CD4-positive, alpha-beta T cell treated with Interleukin-6 for 4 hours (primary cell): ENCODE measurements around the gene ERG.

Experiments
- DNase-seq: peaks from one replicate; pipeline ENCODE4 v3.0.0-alpha.2; 2020; ENCODE audit warnings: mixed read lengths

The ERG gene

DNA sequence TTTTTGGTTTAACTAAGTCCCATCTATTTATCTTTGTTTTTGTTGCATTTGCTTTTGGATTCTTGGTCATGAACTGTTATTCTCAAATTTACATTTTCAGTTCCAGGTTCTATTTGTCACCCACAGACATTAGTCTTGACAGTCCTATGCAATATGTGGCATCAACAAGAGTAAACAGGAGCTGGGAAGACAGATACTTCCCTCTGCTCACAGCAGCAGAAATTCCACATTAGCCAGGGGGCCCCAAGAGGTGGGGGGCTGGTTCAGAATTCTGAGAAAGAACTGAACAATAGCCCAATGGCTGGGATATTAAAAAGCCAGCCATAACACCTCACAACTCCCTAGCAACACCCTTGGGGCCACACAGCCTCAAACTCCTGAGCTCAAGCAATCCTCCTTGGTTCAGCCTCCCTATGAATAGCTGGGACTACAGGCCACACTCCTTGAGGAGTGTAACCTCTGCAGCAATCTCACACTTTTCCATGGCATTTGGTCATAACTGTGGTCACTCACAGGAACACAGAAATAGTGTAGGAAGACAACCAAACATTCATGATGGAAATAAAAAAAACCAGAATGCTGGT lies 67.8 kb downstream of the ERG start:
- DNase-seq: no peak

DNA sequence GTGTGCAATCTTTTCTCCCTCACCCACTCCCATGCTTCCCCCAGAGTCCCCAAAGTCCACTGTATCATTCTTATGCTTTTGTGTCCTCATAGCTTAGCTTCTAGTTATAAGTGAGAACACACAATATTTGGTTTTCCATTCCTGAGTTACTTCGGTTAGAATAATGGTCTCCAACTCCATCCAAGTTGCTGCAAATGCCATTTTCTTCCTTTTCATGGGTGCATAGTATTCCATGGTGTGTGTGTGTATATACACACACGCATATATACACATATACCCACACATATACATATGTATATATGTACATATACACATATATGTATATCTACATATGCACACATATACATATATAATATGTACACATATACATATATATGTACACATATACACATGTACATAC lies 69.3 kb downstream of the ERG start:
- no peak for DNase-seq

DNA sequence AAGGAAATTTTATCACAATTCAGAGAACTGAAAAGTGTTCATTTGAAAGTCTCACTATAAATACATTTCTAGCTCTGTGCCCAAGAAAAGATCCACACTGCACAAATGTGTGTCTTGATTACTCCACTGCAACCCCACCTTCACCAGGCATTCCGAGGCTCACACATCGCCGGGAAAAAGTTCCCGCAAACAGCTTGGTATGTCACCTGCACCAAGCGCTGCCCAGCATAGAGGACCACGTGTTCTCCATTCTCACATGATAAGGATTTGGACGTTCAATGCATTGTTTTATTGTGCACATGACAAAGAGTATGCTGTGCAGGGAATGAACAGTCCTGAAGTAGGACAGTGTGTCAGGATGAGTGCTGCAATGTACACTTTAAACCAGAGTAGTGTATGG lies 70.1 kb downstream of the ERG start:
- DNase-seq: no peak

DNA sequence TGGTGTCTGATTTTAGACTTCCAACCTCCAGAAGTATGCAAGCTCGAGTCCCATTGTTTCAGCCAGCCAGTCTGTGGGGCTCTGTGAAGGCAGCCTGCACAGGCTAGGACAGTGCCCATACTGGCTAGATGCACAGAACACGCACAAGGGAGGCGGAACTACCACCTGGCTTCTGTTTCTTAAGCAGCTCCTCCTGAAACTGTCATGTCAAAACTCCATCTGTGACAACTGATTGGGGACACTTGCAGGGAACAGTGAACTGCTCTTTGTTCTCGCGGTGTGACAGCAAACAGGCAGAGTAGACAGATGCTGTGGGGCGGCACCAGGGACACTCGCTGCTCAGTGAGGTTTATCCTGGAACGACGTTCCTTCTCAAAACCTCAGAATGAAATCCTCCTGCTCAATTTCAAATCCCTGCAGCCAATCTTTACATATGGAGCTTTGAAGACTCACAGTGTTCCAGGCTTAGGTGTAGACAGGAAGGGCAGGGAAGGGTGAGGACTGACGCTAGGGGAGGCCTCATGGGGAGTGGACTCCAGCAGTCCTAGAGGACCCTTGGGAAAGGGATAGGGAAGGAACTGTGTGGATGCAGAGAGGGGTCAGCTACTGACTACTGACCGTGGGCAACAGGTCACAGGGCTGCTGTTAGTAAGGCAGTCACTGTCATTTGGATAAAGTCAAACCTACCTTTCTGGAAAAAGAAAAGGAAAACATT lies 73.8 kb downstream of the ERG start:
- DNase-seq: no peak

DNA sequence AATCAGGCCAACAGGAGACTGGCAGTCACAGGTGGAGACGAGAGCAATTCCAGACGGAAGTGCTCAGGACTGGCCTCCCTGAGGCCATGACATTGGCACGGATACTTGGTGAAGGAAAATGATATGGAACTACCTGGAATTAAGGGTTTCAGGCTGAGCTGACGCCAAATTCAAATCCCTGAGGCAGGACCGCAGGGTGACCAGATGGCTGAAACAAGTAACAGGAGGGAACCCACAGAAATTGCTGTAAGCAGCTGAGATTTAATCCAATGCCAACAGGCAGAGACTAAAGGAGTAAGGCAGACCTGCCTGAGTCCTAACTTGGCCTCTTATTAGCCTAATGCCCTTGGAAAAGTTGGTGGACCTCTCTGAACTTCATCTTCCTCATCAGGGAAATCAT lies 76.2 kb downstream of the ERG start:
- no peak for DNase-seq

DNA sequence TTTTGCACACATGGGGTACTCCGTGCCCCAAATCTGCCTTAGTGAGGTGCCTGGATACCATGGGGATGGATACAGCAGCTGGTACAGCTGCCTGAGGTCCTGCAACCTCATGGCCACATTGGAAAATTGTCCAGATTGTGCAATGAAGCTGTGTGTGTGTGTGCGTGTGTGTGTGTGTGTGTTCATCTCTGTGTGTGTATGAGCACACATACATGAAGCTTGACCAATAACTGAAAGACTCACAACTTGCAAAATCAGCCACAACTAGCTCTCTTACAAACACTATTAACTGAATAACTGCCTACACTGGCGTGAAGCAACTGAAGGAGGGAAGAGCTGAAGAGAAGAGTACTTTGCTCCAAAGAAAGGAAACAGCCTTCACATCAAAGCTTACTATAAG lies 78.1 kb downstream of the ERG start:
- no peak for DNase-seq

DNA sequence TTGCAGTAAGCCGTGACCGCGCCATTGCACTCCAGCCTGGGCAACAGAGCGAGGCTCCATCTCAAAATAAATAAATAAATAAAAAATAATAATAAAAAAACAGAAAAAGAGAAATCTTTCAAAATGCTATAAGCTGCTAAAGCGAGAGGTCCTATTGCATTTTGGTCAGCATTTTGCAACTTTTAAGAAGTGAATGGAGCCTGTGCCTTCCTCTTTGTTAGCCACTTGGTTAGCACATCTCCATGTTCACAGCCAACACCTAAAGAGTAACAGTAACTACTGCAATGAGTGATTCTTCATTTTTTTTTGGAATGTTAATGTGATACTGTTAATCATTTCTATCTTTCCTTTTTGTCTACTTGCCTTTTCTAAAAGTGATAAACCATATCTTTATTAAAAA lies 80.6 kb downstream of the ERG start:
- DNase-seq: no peak

DNA sequence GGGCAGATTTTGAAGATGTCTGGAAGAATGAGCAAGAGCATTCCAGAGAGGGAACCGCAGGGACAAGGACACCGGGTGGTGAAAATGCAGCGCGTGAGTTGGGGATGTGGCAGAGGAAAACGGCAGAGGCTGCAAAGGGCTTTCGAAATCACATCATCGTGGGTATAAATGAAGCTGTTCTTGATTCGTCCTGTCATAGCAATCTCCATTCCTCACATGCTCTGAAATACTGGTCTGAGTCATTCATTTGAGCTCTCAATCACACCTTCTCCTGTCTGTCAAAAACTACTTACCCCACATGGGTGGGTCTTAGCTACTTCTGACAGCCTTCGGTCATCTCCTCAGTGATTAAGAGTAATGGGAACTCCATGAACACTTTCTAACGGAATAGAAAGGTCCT lies 81.5 kb downstream of the ERG start:
- DNase-seq: no peak

DNA sequence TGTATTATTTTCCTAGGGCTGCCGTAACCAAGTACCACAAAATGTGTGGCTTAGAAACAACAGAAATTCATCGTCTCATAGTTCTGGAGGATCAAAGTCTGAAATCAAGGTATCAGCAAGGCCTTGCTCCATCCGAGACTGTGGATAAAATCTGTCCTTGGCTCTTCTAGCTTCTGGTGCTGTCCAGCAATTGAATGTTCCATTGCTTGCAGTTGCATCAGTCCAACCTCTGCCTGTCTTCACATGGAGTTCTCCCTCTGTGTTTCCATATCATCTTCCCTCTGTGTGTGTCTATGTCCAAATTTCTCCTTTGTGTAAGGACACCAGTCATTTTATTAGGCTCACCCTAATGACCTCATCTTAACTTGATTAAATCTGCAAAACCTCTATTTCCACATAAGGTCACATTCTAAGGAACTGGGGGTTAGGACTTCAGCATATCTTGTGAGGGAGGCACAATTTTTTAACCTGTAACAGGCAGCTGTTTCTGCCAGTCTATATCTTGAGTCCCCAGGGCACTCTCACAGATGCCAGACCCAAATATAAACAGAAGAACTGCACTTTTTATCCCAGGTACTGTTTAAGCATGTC lies 84.2 kb downstream of the ERG start:
- no peak for DNase-seq

DNA sequence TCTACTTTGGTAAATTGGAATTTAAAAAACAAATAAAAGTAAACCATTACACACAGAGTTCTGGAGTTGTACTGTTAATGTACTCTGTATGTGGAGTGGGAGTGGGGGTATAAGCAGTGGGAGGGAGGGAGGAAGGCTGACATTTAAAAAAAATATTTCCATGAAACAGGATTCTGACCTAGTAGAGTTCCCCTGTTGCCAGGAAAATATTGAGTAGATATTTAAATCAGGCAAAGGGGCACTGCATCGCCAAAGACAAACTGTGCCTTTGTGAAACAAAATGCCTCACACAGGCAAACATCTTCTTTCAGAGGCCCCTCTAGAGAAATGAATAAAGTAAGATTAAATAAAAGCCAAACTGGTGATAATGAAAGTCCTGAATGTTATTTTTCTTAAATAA lies 87.8 kb downstream of the ERG start:
- no peak for DNase-seq

DNA sequence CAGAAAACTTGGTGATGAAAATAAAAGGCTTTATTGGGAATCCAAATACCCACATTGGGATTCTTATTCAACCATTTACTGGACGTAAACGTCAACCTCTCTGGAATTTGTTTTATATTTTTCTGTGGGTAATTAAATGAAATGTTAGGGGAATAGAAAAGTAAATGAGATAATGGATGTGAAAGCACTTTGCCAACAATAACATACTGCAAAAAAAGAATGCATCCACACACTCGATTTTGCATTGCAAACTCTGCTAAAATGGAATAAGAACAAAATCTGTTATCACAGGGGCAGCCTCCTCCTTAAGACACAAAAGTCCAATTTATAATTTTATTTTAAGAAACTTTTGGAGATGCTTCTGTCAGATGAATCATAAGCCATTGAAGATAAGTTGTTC lies 88.4 kb downstream of the ERG start:
- no peak for DNase-seq

DNA sequence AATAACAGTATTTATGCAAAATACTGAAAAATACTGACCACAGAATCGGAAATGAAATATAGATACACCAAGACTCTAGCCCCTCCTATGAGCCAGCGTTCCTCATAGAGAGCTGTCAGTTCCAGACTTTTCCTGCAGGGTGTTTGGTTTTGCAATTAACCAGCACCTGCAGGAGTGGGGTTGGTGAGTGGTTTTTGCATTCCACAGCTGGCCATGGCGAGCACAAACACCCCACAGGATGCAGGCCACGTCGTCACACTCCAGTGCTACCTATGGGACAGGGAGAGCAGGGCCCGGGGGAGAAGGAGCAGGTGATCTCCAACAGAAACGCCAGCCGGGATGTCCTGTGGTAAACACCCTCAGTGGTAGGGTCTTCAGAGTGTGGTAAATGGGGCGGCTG lies 94.1 kb downstream of the ERG start:
- no peak for DNase-seq

DNA sequence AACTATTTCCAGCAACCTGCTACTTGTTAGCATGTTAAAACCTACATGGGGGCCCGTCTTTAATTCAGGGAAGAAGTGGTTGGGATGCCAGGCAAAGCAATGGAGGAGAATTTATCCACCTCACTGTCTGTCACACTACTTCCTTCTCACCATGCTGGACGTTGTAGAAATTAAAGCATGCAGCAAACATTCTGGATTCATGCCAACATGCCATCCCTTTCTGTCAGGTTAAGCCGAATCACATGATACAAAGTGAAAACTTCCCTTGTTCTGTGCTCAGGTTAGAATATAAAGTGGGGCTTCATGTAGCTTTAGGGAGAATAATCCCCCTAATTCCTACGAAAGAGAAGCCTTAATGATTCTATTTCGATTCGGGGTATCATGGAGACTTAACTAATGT lies 95.5 kb downstream of the ERG start:
- DNase-seq: no peak

DNA sequence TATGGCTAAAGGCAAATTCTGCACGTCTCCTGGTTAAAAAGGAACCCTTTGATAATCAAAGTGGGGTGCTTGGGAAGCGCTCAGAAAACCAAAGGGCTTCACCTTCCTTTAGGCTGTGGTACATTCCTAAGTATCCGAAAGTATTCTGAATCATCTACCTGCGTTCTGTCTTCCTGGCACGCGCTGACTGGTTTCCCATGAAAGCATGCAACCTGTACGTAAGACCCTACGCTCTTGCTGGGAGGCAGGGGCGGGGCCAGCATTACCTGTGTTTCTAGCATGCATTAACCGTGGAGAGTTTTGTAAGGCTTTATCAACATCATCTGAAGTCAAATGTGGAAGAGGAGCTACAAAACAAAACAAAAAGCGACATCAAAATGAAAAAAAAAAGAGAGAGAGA lies 96.0 kb downstream of the ERG start:
- no peak for DNase-seq

DNA sequence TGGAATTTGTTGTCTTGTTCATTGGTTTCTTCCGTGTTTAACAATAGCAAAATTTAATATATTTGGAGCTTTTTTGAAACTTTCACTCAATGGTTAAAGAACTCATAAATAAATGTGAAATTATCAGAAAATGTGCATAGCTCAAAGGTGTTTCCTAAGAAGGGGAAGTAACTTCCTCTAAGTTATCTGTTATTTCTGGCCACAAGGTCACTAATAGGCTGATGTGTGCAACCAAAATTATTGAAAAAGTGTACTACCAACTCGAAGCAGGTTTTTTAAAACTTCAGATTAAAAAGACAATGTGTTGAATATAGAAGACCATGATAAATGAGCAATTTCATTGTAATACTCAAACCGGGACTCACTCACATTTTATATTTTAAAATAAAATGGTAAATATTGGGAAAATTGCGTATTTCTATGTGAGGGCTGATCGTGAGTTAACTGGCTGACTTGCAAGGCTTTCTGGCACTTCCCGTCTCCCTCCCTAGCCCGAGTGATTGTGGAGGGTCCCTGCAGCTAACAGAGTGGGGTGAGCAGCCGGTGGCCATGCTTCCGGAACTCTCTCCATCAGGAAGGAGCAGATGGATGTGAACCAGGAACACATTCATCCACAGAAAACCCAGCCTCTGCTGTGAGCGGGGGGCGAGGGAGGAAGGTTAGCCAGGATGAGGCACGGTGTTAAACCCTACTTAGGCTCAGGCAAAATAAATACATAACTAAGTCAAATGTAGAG lies 96.9 kb downstream of the ERG start:
- no peak for DNase-seq

DNA sequence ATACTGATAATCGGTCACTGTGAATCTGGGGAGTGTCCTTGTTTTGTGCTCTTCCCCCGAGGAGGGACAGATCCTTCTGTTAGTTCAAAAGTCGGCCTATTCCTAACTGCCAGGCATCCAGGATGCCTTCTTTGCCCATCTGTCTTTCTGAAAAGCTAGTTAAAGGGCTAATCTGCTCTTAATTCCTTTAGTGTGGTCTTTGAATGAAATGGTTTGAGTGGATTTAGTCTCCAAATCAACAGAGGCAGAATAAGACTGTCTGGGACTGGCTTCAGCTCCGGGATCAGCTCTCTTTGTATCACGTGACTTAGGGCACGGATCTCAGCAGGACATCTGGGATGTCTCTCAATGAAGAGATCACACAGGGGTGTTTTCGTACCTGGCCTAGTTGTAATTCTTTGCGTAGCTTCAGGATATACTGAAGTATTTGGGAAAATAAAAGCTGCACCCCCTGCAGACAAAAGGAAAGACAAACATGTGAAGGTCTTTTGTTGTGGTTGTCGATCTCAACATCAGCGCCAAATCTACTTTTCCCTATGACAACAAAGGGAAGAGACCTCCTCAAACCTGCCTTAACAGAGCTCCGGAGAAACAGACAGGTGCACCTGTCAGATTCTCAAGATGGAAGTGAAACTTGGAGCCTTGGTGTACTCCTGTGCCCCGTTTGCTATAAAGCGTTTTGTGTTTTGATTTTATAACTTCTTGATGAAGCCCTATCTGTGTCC lies 97.9 kb downstream of the ERG start:
- no peak for DNase-seq

DNA sequence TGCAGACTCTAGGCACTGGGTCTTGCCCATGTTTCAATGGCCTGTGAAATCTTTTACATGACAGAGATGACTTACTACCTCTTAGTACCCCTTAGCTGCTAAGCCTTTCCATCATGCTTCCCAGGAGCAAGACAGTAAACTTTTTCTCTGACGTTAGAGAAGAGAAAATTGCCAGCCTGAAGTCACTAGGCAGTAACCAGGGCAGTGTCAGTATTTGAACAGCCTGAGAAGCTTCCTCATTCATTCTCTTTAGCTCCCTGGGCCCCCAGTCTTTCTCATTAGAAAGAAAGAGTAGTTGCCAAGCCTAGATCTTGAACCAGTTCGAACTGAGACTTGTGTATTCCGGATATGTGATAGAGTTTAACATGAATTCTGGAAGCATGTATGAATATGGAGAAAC lies 99.2 kb downstream of the ERG start:
- no peak for DNase-seq

DNA sequence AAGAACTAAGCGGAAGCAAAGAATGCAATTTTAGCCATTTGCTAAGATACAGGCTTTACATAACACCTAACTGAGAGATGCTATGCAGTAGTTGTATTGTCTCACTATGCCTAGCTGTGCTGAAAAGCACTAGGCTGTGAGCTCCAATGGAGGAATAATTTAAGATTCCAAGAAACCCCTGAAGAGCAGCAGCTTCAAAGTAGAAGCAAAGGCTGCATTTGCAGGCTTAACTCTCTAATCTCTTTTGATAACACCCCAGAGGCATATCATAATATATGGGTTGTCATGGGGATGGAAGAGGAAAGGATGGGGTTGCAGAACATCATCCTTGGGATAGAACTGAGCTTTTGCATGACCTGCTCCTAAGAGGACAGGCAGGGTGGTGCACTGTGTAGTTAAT lies 102.0 kb downstream of the ERG start:
- no peak for DNase-seq

DNA sequence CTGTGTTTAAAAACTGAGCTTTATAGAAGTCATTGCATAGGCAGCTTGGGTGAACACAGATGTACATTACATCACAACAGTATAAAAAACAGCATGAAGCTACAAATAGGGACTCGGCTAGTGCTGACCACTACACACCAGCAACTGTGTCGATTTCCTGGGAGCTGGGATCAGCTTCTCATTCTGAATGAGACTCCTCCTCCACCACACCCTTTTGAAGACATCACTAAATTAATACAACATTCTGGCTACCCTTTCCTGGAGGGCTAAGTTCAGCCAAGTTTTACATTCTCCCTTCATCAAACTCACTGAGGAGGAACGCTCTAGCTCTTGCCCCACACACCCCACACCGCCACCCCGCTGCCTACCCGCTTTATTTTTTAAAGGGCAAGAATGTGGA lies 102.7 kb downstream of the ERG start:
- no peak for DNase-seq

DNA sequence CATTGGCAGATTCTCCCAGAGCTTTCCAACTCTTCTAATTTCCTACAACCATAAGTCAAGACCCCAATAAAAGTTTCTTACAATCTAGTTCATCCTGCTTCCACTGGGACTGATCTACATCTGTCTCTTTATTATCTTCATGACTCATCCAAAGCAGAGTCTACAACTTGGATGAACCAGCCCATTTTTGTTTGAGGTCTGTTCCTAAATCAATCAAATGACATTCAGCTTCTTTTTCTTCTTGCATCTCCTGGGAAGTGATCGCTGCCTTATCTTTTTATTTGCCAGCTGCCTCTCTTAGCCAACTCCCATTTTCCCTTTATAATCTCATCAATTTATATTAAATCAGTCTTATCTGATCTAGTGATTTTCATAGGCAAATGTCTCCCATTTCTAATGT lies 105.6 kb downstream of the ERG start:
- no peak for DNase-seq

DNA sequence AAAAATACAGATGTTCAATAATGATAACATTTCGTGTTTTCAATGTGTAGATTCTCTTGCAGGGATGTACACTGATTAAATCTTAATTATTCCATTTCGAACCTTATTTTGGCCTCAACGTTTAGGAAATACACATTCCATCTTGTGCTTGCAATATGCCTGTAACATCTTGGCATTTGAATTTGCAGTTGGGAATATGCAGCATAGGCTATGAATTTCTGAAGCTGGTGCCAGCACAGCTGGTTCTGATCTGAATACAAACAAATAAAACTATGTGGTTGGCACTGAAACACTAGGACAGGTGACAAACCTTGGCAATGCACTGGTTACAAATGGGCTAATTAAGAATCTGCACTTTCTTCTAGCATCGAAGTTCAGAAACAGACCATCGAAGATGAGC lies 108.4 kb downstream of the ERG start:
- no peak for DNase-seq

DNA sequence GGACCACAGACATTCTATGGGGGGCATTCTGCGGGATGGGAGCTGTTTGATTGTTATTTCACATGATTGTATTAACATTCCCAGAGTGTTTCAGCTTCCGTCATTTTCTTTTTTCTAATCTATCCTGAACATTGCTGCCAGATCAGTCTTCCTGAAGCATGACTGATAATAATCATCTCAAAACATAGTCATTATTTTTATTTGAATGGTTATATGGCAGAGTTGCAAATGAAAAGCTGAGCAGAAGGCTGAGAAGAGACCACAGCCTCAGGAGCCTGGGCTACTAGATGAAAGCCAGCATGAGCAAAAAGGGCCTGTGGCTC lies 109.0 kb downstream of the ERG start:
- no peak for DNase-seq

DNA sequence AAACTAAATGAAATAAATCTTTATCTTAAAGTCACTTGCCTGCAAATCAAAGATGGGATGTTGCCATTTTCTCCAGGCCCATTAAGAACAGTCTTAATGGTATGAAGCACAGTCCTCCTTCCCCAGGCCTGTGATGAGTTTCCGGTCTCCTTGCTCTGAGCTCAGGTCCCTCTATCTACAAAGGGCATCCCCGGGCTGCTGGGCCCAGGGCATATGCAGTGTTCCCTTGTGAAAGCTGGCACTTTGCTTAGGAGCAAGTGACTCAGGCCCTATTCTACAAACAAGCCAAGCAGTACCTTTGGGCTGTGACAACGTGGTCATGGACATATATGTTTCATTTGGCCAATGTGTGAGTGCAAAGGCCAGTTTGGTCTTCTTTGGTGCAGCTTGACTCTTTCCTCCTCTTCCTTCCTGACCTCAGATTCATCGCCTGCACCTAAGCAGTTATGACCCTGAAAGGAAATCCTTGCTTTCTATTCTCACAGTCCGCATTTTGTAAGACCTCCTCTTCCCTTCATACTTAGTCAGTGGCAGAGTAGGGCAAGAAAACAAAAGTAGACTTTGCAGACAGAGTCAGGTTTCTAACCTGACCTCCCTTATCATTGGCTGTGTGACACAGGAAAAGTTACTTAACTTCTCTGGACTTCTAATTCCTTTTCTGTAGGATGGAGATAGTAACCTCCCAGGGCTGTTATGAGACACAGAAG lies 109.5 kb downstream of the ERG start:
- no peak for DNase-seq
